HL-60 (cell line): Measurements from ENCODE around the gene LMO3.

Experiments
- DNase-seq, 2 experiments: peaks; one replicate each; pipeline ENCODE4 v3.0.0-alpha.2; 2010 to 2020; ENCODE audit warnings: low read depth in 1 of 2, low spot score in 1 of 2
- H3K27ac ChIP-seq: fragments of 250-450 bp; sonication (Bioruptor Pico); replicated peaks from 2 replicates; pipeline ENCODE4 v1.5.1; 2020; ENCODE audit warnings: mild to moderate bottlenecking, moderate library complexity
- H3K27me3 ChIP-seq: fragments of 250-450 bp; sonication (Bioruptor Pico); 2 replicates; pipeline ENCODE4 v1.5.1; 2021; ENCODE audit warnings: mild to moderate bottlenecking, moderate library complexity; ENCODE audit not compliant: insufficient read depth, poor library complexity, severe bottlenecking
- H3K4me3 ChIP-seq: replicated peaks from 2 replicates; pipeline ENCODE4 v1.5.1; 2011; ENCODE audit warnings: mild to moderate bottlenecking, control low read depth, low read length; ENCODE audit not compliant: insufficient read depth
- CTCF ChIP-seq: IDR thresholded peaks from one replicate; pipeline ENCODE4 v1.5.1; 2011; ENCODE audit warnings: low read length, control low read depth, inconsistent platforms; ENCODE audit not compliant: insufficient read depth
- GABPA ChIP-seq: IDR thresholded peaks from 2 replicates; pipeline ENCODE4 v1.6.1; 2012; ENCODE audit warnings: low read depth
- POLR2AphosphoS5 ChIP-seq: IDR thresholded peaks from 2 replicates; pipeline ENCODE4 v1.6.1; 2012; ENCODE audit warnings: low read depth
- REST ChIP-seq: IDR thresholded peaks from 2 replicates; pipeline ENCODE4 v1.6.1; 2012; ENCODE audit warnings: low read depth; ENCODE audit not compliant: insufficient replicate concordance
- SPI1 ChIP-seq: IDR thresholded peaks from 2 replicates; pipeline ENCODE4 v1.6.1; 2012; ENCODE audit warnings: low read depth, mild to moderate bottlenecking, borderline replicate concordance

Gene LMO3

GRCh38 chr12:16594797-16595196, 11.2 kb downstream of the LMO3 start:
- no peaks in the 10 kb centered on the region for H3K27me3 ChIP-seq
- no peak for TF ChIP-seq GABPA
- TF ChIP-seq POLR2AphosphoS5, result no peak
- TF ChIP-seq REST, result no peak
- no peak for DNase-seq
- no peak overlapping the region for H3K4me3 ChIP-seq
- H3K27ac ChIP-seq, result no peak overlapping the region

- no peaks in the 10 kb centered on the region for H3K27me3 ChIP-seq
- H3K27ac ChIP-seq, result no peak overlapping the region
- no peak overlapping the region for H3K4me3 ChIP-seq
- TF ChIP-seq REST (no peak), GABPA (no peak), SPI1 (no peak), POLR2AphosphoS5 (no peak), CTCF (no peak)
- no peak for DNase-seq
Measured at GRCh38 chr12:16593546-16593945, 12.4 kb downstream of the LMO3 start.

- no peak overlapping the region for H3K4me3 ChIP-seq
- DNase-seq, result no peak
- TF ChIP-seq REST (no peak), CTCF (no peak), GABPA (no peak), SPI1 (no peak), POLR2AphosphoS5 (no peak)
Measured at GRCh38 chr12:16590645-16591044, 15.3 kb downstream of the LMO3 start.

GRCh38 chr12:16588812-16589211, 17.1 kb downstream of the LMO3 start:
- DNase-seq, result no peak
- Histone ChIP-seq H3K4me3 (no peak overlapping the region), H3K27me3 (no peaks in the 10 kb centered on the region), H3K27ac (no peak overlapping the region)
- no peak for TF ChIP-seq REST
- no peak for TF ChIP-seq SPI1
- no peak for TF ChIP-seq CTCF
- no peak for TF ChIP-seq GABPA

More at GRCh38 chr12:16590645-16591044, 15.3 kb downstream of the LMO3 start:
- H3K27me3 ChIP-seq, result no peaks in the 10 kb centered on the region
- no peak overlapping the region for H3K27ac ChIP-seq
